Dermis microvascular lymphatic vessel endothelial cell (primary cell): ENCODE measurements around the gene DNAJB13. TPM values are rescaled to one million over a fixed set of nuclear protein-coding genes. Genes with fewer than 3 reads are reported as not detected.

Source experiments
- DNase-seq, 2 donors: peaks; one replicate each; pipeline versions ENCODE4 v3.0.0 to v3.0.0-alpha.2; 2010; ENCODE audit warnings: low read depth in 2 of 2
- total RNA-seq: library from RNA; depleted of rRNA; stranded (reverse); fragments of >200 nt; gene quantifications from 2 replicates; pipeline ENCODE4 v1.2.1, GENCODE V29; 2014

Gene DNAJB13
- total RNA-seq, 1 donor from 2014 or later: not detected

DNA sequence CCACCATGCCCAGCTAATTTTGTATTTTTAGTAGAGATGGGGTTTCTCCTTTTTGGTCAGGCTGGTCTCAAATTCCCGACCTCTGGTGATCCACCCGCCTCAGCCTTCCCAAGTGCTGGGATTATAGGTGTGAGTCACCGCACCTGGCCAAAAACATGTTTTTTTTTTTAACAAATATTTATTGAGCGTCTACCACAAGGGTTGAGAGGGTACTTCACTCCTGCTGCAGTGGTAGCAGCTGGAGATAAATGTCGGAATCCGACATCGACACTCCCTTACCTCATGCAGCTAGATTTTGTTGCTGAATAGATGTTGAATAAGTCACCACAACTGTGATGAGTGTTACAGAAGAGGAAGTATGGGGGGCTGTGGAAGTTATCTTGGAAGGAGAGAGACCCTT is 971 bp downstream of the DNAJB13 start:
- DNase-seq: no peak

DNA sequence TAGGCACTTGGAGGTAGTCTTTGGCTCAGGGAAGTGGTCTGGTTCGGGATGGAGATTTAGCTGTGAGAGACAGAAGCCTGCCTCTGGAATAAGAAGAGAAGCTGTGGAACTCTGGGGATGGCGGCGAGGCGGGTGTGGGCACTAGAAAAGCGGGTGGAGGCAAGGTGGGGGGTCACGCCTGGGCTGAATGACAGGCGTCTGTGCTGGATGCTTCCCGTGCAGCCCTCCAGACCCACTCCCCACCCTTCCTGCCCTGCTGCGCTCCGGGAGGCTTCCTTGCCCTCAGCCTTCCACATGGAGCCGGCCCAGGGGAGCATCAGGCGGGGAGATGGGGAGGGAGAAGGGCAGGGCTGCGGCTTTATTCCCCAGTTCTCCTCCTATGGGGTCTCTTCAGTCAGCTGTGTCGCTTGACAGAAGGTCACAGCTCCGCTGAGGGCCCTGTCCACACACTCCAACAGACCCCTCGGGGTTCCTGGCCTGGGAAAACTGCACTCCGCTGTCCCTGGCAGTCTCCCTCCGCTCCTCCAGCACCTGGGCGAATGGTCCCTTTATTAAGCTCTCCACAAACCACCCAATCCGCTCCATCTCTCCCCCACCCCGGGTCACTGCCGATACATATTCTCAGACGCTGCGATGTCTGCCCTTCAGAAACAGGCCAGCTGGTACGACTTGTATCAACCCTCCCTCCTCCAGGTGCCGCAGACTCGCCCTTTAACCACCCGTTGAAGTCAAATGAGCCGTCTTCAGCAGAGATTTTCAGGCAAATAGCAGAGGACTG is 6.2 kb downstream of the DNAJB13 start:
- DNase-seq: no peak

- DNase-seq: no peak
Observed at GRCh38 chr11:73957654-73958361, 7.0 kb downstream of the DNAJB13 start.

GRCh38 chr11:73958521-73959141 is 7.8 kb downstream of the DNAJB13 start:
- DNase-seq: no peak

DNA sequence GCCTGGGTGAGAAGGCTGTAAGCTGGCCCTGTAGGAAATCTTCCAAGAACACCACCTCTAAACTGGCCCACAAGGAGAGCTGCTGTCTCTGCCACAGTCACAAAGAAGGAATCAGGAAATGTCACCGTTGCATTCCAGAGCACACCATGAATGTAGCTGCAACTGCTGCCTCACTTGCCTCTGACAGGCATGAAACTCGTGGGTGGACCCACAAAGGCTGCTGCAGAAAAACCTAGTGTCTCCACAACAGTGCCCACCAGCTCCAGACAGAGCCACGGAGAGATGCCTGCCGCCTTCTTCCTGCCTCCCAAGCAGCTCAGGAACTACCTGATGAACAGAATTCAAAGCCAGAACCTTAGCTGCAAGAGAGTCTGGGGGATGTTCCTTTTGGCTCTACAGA is 10.5 kb downstream of the DNAJB13 start:
- DNase-seq: no peak

- no peak for DNase-seq
Observed at GRCh38 chr11:73962101-73962705, 11.4 kb downstream of the DNAJB13 start.

- no peak for DNase-seq
Observed at GRCh38 chr11:73963861-73964260, 13.0 kb downstream of the DNAJB13 start.

- DNase-seq: no peak
Observed at GRCh38 chr11:73965076-73965763, 14.4 kb downstream of the DNAJB13 start.

DNA sequence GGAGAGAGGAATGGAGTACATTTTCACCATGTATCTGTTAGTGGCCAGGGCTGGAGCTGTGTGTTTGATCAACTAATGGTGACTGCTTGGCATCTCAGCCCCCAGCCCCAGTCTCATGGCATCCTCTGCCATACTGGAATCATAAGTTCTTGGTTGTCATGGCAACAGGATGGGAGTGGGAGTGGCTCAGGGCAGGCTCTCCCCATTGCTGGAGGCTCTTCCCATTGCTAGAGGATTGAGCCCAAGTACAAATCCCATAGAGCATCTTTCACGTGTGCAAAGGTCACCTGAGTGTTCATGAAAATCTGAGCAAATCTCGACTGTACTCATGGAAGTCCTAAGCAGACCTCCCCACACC is 14.9 kb downstream of the DNAJB13 start:
- no peak for DNase-seq

GRCh38 chr11:73968356-73968966 is 17.6 kb downstream of the DNAJB13 start:
- no peak for DNase-seq

GRCh38 chr11:73969091-73969490 is 18.3 kb downstream of the DNAJB13 start:
- no peak for DNase-seq

- DNase-seq: no peak
Observed at GRCh38 chr11:73969991-73970800, 19.4 kb downstream of the DNAJB13 start.

GRCh38 chr11:73971175-73971719 is 20.4 kb downstream of the DNAJB13 start:
- no peak for DNase-seq

DNA sequence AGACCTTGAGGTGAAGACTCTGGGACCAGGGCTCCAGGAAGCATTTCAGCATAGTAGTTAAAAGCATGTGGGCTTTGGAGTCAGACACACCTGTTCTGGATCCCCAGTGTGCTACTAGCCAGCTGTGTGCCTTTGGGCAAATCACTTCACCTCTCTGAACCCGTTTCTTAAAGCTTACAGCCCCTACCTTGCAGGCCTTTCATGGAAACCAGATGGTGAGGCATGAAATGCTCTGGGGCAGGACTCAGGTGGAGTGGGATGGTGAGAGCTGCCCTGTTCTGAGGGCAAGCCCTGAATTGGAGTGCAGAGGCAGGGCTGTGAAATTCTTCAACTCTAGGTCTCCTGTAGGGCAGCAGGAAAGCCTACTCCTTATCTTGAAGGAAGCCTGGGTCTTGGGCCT is 21.4 kb downstream of the DNAJB13 start:
- DNase-seq: no peak

- DNase-seq: no peak
Observed at GRCh38 chr11:73972620-73973449, 22.0 kb downstream of the DNAJB13 start.

- DNase-seq: no peak
Observed at GRCh38 chr11:73974604-73975478, 24.0 kb downstream of the DNAJB13 start.

DNA sequence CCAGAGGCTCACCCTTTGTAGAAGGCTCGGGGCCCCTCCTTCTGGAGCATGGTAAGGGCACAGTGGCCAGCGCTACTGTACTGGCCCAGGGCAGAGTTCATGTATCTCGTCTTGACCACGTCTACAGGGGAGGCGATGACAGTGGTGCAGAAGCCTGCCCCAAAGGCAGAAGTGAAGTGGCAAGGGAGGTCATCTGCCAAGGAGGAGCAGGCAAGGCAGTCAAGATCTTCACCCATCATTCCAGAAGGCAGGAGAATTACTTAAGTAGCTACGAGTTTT is 24.6 kb downstream of the DNAJB13 start:
- no peak for DNase-seq

GRCh38 chr11:73976451-73977151 is 25.8 kb downstream of the DNAJB13 start:
- DNase-seq: no peak
